Neural progenitor cell (in vitro differentiated cells): ENCODE data around the gene ACP3. TPM values are rescaled to one million over a fixed set of nuclear protein-coding genes. Genes with fewer than 3 reads are reported as not detected.

ENCODE experiments used
- DNase-seq: peaks from one replicate; pipeline ENCODE4 v3.0.0-alpha.2; 2016; ENCODE audit warnings: low spot score
- H2AFZ ChIP-seq: fragments of 200-600 bp; sonication (generic); replicated peaks from 2 replicates; pipeline ENCODE4 v1.6.1; 2016; ENCODE audit warnings: antibody characterized with exemption
- H3F3A ChIP-seq: fragments of 200-600 bp; sonication (generic); 2 replicates; pipeline ENCODE4 v1.6.1; 2016; ENCODE audit warnings: antibody characterized with exemption, low read depth
- H3K27ac ChIP-seq: fragments of 200-600 bp; sonication (generic); 2 replicates; pipeline ENCODE4 v1.5.1; 2016; ENCODE audit warnings: mild to moderate bottlenecking
- H3K27me3 ChIP-seq: fragments of 200-600 bp; sonication (generic); 2 replicates; pipeline ENCODE4 v1.6.1; 2016; ENCODE audit warnings: mild to moderate bottlenecking, moderate library complexity
- H3K36me3 ChIP-seq: fragments of 200-600 bp; sonication (generic); 2 replicates; pipeline ENCODE4 v1.5.1; 2016
- H3K4me1 ChIP-seq: fragments of 200-600 bp; sonication (generic); 2 replicates; pipeline ENCODE4 v1.6.1; 2016; ENCODE audit warnings: mixed run types
- H3K4me2 ChIP-seq: fragments of 200-600 bp; sonication (generic); 2 replicates; pipeline ENCODE4 v1.6.1; 2016
- H3K4me3 ChIP-seq: fragments of 200-600 bp; sonication (generic); 2 replicates; pipeline ENCODE4 v1.5.1; 2016
- H3K79me2 ChIP-seq: fragments of 200-600 bp; sonication (generic); 2 replicates; pipeline ENCODE4 v1.6.1; 2016; ENCODE audit warnings: low read depth
- H3K9ac ChIP-seq: fragments of 200-600 bp; sonication (generic); 2 replicates; pipeline ENCODE4 v1.6.1; 2016
- H3K9me3 ChIP-seq: fragments of 200-600 bp; sonication (generic); 2 replicates; pipeline ENCODE4 v1.5.1; 2016; ENCODE audit warnings: low read depth
- H4K20me1 ChIP-seq: fragments of 200-600 bp; sonication (generic); 2 replicates; pipeline ENCODE4 v1.6.1; 2016; ENCODE audit warnings: low read depth
- H3K27ac Mint-ChIP-seq: 3 replicates; pipeline ENCODE4 v1.8.0; 2021; ENCODE audit warnings: mixed read lengths
- H3K27me3 Mint-ChIP-seq: 2 replicates; pipeline ENCODE4 v1.8.0; 2022; ENCODE audit warnings: low read depth, mild to moderate bottlenecking, inconsistent platforms, moderate library complexity, mixed read lengths; ENCODE audit not compliant: insufficient read depth
- H3K36me3 Mint-ChIP-seq: 3 replicates; pipeline ENCODE4 v1.8.0; 2021; ENCODE audit warnings: mixed read lengths
- H3K4me1 Mint-ChIP-seq: 3 replicates; pipeline ENCODE4 v1.8.0; 2021; ENCODE audit warnings: mixed read lengths
- H3K4me3 Mint-ChIP-seq: 3 replicates; pipeline ENCODE4 v1.8.0; 2021; ENCODE audit warnings: mild to moderate bottlenecking, moderate library complexity, mixed read lengths
- H3K9me3 Mint-ChIP-seq: 3 replicates; pipeline ENCODE4 v1.8.0; 2020; ENCODE audit warnings: mixed read lengths
- EZH2 ChIP-seq: fragments of 200-600 bp; sonication (generic); IDR thresholded peaks from 2 replicates; pipeline ENCODE4 v1.6.1; 2017; ENCODE audit warnings: antibody characterized with exemption, mild to moderate bottlenecking, moderate library complexity
- EZH2phosphoT487 ChIP-seq: fragments of 200-600 bp; sonication (generic); IDR thresholded peaks from 2 replicates; pipeline ENCODE4 v1.6.1; 2017; ENCODE audit warnings: antibody characterized with exemption
- total RNA-seq: library from RNA; depleted of rRNA; stranded (reverse); fragments of >200 nt; gene quantifications from 2 replicates; pipeline ENCODE4 v1.2.3, GENCODE V29; 2015; ENCODE audit warnings: low replicate concordance
- TF ChIP-seq, protein P1 (sequence below): fragments of 200-600 bp; sonication (generic); IDR thresholded peaks from 2 replicates; pipeline ENCODE4 v1.5.1; 2017; ENCODE audit warnings: antibody characterized with exemption, mild to moderate bottlenecking

ACP3 gene
- total RNA-seq, 1 donor from 2014 or later = not detected

DNA sequence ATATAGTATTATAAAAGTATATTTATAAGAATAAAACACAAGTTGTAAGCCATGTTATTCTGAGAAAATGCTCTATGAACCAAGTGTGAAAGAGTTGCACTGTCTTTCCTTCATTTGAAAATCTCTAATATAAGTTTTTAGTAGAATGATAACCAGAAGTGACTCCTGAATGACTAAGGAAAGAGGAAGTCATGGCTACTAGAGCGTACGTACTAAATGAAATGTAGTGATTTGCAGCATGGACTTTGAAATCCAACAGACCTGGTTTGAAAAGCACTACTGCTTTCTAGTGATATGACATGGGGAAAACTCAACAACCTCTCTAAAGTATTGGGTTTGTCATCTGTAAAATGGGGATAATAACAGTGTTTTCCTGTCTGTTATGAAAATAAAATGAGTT is 89.8 kb downstream of the ACP3 start:
- no peak overlapping the region for H3K4me3 ChIP-seq
- H4K20me1 ChIP-seq = no peaks in the 10 kb centered on the region
- TF ChIP-seq EZH2phosphoT487 (no peak), EZH2 (no peak)
- TF ChIP-seq, protein P1, sequence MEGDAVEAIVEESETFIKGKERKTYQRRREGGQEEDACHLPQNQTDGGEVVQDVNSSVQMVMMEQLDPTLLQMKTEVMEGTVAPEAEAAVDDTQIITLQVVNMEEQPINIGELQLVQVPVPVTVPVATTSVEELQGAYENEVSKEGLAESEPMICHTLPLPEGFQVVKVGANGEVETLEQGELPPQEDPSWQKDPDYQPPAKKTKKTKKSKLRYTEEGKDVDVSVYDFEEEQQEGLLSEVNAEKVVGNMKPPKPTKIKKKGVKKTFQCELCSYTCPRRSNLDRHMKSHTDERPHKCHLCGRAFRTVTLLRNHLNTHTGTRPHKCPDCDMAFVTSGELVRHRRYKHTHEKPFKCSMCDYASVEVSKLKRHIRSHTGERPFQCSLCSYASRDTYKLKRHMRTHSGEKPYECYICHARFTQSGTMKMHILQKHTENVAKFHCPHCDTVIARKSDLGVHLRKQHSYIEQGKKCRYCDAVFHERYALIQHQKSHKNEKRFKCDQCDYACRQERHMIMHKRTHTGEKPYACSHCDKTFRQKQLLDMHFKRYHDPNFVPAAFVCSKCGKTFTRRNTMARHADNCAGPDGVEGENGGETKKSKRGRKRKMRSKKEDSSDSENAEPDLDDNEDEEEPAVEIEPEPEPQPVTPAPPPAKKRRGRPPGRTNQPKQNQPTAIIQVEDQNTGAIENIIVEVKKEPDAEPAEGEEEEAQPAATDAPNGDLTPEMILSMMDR = no peak
- H3K27me3 ChIP-seq = no peaks in the 10 kb centered on the region
- Mint-ChIP-seq H3K4me3 (no peak overlapping the region), H3K36me3 (no peaks in the 10 kb centered on the region), H3K27me3 (peaks cover 2% of the 10 kb centered on the region), H3K27ac (no peak overlapping the region), H3K9me3 (no peaks in the 10 kb centered on the region), H3K4me1 (no peaks in the 10 kb centered on the region)
- H3K4me2 ChIP-seq = no peak overlapping the region
- no peaks in the 10 kb centered on the region for H3K4me1 ChIP-seq
- H3K9me3 ChIP-seq = no peaks in the 10 kb centered on the region
- H3K9ac ChIP-seq = no peak overlapping the region
- no peak for DNase-seq
- H3K36me3 ChIP-seq = no peaks in the 10 kb centered on the region
- H3F3A ChIP-seq = no peaks in the 10 kb centered on the region
- H3K79me2 ChIP-seq = no peaks in the 10 kb centered on the region
- no peak overlapping the region for H3K27ac ChIP-seq
- no peak overlapping the region for H2AFZ ChIP-seq

Other genes starting within 250 kb of the ACP3 start
- gene DNAJC13, start 100.1 kb downstream of the ACP3 start, total RNA-seq = 35.7 and 36.3 TPM in 2 replicates